ENCODE data around the gene CROCC2.
"Not testable (repeated sequence)": the region's sequence is repeated elsewhere in the genome, so short reads cannot be mapped to it uniquely, and the experiment has no call there.

Gene CROCC2

DNA sequence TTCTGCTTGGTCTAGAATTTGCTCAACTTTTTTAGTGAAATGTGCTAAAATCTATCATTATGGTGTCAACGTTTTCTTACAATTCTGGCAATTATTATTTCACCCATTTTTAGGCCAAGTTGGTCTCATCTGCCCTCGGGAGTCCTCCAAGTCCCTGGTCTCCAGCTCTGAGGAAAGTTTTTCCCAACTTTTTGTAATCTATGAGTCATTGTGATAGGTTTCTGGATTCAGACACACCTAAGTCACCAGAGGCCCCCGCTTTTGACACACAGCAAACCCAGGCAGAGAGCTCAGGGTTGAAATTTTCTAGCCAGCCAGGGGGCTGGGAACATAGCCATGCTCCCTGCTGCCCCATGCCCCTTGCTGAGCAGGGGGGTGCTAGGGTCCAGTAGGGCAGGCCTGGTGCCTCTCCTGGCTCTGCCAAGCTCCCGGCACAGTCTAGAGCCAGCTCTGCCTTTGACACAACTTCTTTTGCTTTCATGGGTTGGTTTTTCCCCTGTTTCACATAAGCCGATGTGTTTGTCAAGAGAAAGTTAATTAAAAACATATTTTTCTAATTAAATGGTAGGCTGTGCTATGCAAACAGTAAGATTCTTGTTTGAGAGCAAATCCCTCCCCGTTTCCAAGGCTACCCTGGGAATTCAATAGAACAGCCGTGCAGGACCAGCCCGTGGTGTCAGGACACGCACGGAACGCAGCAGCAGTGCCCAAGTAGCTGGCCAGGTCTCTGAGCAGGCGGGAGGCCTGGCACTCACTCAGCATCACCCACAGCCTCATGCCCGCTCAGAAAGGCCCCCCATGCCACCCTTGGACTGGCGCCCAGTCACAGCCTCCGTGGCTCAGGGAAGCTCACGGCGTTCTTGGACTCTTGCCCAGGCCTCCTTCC lies 66.7 kb downstream of the CROCC2 start:
- no peaks in the 10 kb centered on the region; the same call in 1 of the 2 replicates for H3K27me3 ChIP-seq (ENCODE audit: control insufficient read depth, low read length)
- H3K4me3 ChIP-seq (ENCODE audit: low read length): no peak overlapping the region
- H3K36me3 ChIP-seq (ENCODE audit: control insufficient read depth, low read length): no peaks in the 10 kb centered on the region
- H3K4me1 ChIP-seq (ENCODE audit: control insufficient read depth, low read length): no peaks in the 10 kb centered on the region
- H3F3A ChIP-seq (ENCODE audit: control insufficient read depth, insufficient read depth): no peaks in the 10 kb centered on the region
- H3K9me3 ChIP-seq (ENCODE audit: control insufficient read depth, insufficient read depth, low read length): no peaks in the 10 kb centered on the region
- H3K4me2 ChIP-seq (ENCODE audit: low read length): no peak overlapping the region
- no peaks in the 10 kb centered on the region for H4K20me1 ChIP-seq (ENCODE audit: control insufficient read depth, insufficient read depth, low read depth, low read length)
- no peaks in the 10 kb centered on the region for H3K79me2 ChIP-seq (ENCODE audit: control insufficient read depth, low read length)
- H3K27ac ChIP-seq (ENCODE audit: low read depth, low read length): no peak overlapping the region
- no peaks in the 10 kb centered on the region for H3K9me2 ChIP-seq (replicated peaks; ENCODE audit: control insufficient read depth, low read length)
- TF ChIP-seq EZH2phosphoT487 (IDR thresholded peaks at IDR 0.05; ENCODE audit: borderline replicate concordance, low read length): no peak
- TF ChIP-seq CTCF (IDR thresholded peaks at IDR 0.05; ENCODE audit: low read depth, low read length, poor library complexity, severe bottlenecking): no peak

GRCh38 chr2:240974771-240975572 lies 68.8 kb downstream of the CROCC2 start:
- H4K20me1 ChIP-seq (ENCODE audit: control insufficient read depth, insufficient read depth, low read depth, low read length): no peaks in the 10 kb centered on the region
- TF ChIP-seq EZH2phosphoT487 (IDR thresholded peaks at IDR 0.05; ENCODE audit: borderline replicate concordance, low read length) (no peak), CTCF (IDR thresholded peaks at IDR 0.05; ENCODE audit: low read depth, low read length, poor library complexity, severe bottlenecking) (no peak)

DNA sequence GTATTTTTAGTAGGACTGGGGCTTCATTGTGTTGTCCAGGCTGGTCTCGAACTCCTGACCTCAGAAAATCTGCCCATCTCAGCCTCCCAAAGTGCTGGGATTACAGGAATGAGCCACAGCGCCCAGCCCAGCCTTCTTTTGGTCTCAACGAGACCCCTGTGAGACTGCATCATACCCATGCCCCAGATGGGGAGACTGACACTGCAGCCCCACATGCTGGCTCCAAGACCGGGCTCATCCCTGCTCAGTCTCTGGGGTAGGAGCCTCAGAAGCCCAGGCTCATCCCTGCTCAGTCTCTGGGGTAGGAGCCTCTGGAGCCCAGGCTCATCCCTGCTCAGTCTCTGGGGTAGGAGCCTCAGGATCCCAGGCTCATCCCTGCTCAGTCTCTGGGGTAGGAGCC lies 69.8 kb downstream of the CROCC2 start:
- not testable (repeated sequence) for H3K27me3 ChIP-seq (ENCODE audit: control insufficient read depth, low read length); H3K27ac ChIP-seq (ENCODE audit: low read depth, low read length); H3K9me2 ChIP-seq (replicated peaks; ENCODE audit: control insufficient read depth, low read length); H3K4me2 ChIP-seq (ENCODE audit: low read length); H4K20me1 ChIP-seq (ENCODE audit: control insufficient read depth, insufficient read depth, low read depth, low read length); H3K4me1 ChIP-seq (ENCODE audit: control insufficient read depth, low read length); H3K79me2 ChIP-seq (ENCODE audit: control insufficient read depth, low read length); H3K4me3 ChIP-seq (ENCODE audit: low read length); H3F3A ChIP-seq (ENCODE audit: control insufficient read depth, insufficient read depth); H3K9me3 ChIP-seq (ENCODE audit: control insufficient read depth, insufficient read depth, low read length); H3K36me3 ChIP-seq (ENCODE audit: control insufficient read depth, low read length)

More at GRCh38 chr2:240974771-240975572, 68.8 kb downstream of the CROCC2 start:
- H3F3A ChIP-seq (ENCODE audit: control insufficient read depth, insufficient read depth): no peaks in the 10 kb centered on the region
- H3K9me2 ChIP-seq (replicated peaks; ENCODE audit: control insufficient read depth, low read length): no peaks in the 10 kb centered on the region
- no peaks in the 10 kb centered on the region for H3K79me2 ChIP-seq (ENCODE audit: control insufficient read depth, low read length)
- H3K36me3 ChIP-seq (ENCODE audit: control insufficient read depth, low read length): no peaks in the 10 kb centered on the region
- no peaks in the 10 kb centered on the region for H3K4me1 ChIP-seq (ENCODE audit: control insufficient read depth, low read length)
- H3K4me3 ChIP-seq (ENCODE audit: low read length): no peak overlapping the region
- H3K27ac ChIP-seq (ENCODE audit: low read depth, low read length): no peak overlapping the region
- no peaks in the 10 kb centered on the region; the same call in 1 of the 2 replicates for H3K27me3 ChIP-seq (ENCODE audit: control insufficient read depth, low read length)
- H3K9me3 ChIP-seq (ENCODE audit: control insufficient read depth, insufficient read depth, low read length): no peaks in the 10 kb centered on the region
- no peak overlapping the region for H3K4me2 ChIP-seq (ENCODE audit: low read length)

DNA sequence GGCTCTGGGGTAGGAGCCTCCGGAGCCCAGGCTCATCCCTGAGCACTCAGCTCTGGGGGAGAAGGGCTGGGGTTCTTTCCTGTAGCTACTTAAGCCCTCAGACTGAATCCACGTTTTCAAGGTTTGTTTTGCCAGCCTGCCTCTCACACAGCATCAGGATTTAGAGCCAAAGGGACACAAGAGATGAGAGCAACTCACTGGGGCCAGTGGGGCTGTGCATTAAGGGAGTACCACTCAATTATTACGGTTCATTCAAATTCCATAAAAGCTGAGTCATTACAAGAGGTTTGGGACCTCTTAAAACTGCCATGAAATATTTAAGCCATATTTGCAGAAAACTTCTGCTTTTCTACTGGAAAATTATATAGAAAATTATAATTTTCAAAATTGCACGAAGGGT lies 75.1 kb downstream of the CROCC2 start:
- no peaks in the 10 kb centered on the region for H3K9me3 ChIP-seq (ENCODE audit: control insufficient read depth, insufficient read depth, low read length)
- H3K4me1 ChIP-seq (ENCODE audit: control insufficient read depth, low read length): no peaks in the 10 kb centered on the region
- H3F3A ChIP-seq (ENCODE audit: control insufficient read depth, insufficient read depth): no peaks in the 10 kb centered on the region
- no peaks in the 10 kb centered on the region for H3K79me2 ChIP-seq (ENCODE audit: control insufficient read depth, low read length)
- TF ChIP-seq EZH2phosphoT487 (IDR thresholded peaks at IDR 0.05; ENCODE audit: borderline replicate concordance, low read length): no peak
- no peak for TF ChIP-seq CTCF (IDR thresholded peaks at IDR 0.05; ENCODE audit: low read depth, low read length, poor library complexity, severe bottlenecking)
- H3K27me3 ChIP-seq (ENCODE audit: control insufficient read depth, low read length): peaks cover 8% of the 10 kb centered on the region
- H3K9me2 ChIP-seq (replicated peaks; ENCODE audit: control insufficient read depth, low read length): no peaks in the 10 kb centered on the region
- no peak overlapping the region for H3K27ac ChIP-seq (ENCODE audit: low read depth, low read length)
- no peaks in the 10 kb centered on the region for H4K20me1 ChIP-seq (ENCODE audit: control insufficient read depth, insufficient read depth, low read depth, low read length)
- H3K4me3 ChIP-seq (ENCODE audit: low read length): no peak overlapping the region
- no peaks in the 10 kb centered on the region for H3K36me3 ChIP-seq (ENCODE audit: control insufficient read depth, low read length)
- no peak overlapping the region for H3K4me2 ChIP-seq (ENCODE audit: low read length)
